Epithelial cell of esophagus (primary cell): ENCODE data around the gene MAP1LC3C.

Experiments
- DNase-seq: peaks from one replicate; pipeline ENCODE4 v3.0.0; 2010; ENCODE audit warnings: low read depth
- H3K4me3 ChIP-seq: 2 replicates; pipeline ENCODE4 v1.5.1; 2011; ENCODE audit warnings: mild to moderate bottlenecking, low read length, control low read depth
- TF ChIP-seq, protein P1 (sequence below): IDR thresholded peaks from 2 replicates; pipeline ENCODE4 v1.5.1; 2011; ENCODE audit warnings: low read depth, mild to moderate bottlenecking, low read length, control low read depth, inconsistent platforms; ENCODE audit not compliant: insufficient read depth; ENCODE audit errors: missing control alignments

MAP1LC3C gene

DNA sequence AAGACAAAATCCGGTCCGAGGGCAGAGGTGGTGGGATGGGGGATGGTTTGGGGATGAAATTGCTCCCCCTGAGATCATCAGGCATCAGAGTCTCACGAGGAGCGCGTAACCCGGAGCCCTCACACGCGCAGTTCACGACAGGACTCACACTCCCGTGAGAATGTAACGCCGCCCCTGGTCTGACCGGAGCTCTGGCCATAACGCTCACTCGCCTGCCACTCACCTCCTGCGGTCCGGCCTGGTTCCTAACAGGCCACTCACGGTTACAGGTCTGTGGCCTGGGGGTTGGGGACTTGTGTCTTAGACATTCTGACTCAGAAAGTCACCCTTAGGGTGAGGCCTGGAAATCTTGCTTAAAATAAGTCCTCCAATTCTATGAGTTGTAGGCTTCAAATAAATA lies 19.8 kb downstream of the MAP1LC3C start:
- TF ChIP-seq, protein P1, sequence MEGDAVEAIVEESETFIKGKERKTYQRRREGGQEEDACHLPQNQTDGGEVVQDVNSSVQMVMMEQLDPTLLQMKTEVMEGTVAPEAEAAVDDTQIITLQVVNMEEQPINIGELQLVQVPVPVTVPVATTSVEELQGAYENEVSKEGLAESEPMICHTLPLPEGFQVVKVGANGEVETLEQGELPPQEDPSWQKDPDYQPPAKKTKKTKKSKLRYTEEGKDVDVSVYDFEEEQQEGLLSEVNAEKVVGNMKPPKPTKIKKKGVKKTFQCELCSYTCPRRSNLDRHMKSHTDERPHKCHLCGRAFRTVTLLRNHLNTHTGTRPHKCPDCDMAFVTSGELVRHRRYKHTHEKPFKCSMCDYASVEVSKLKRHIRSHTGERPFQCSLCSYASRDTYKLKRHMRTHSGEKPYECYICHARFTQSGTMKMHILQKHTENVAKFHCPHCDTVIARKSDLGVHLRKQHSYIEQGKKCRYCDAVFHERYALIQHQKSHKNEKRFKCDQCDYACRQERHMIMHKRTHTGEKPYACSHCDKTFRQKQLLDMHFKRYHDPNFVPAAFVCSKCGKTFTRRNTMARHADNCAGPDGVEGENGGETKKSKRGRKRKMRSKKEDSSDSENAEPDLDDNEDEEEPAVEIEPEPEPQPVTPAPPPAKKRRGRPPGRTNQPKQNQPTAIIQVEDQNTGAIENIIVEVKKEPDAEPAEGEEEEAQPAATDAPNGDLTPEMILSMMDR, result no peak
- DNase-seq, result no peak
- H3K4me3 ChIP-seq, result no peak overlapping the region

DNA sequence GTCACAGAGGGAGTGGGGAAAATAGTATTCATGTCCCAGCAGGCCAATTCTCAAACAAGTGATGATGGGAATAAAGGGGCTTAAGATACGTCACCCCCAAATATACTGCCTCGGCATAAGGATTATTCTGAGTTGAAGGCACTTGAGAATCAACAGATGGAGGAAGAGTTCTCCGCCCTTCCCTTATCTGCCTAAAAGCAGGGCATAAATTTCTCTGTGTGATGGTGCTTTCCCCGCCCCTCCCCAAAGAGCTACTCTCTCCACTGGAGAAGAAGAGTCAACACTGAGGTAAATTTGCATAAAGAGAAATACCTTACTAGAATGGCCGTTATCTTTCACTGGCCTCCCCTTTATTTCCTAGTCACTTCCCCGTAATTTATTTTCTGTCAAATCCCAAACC lies 22.7 kb downstream of the MAP1LC3C start:
- no peak for DNase-seq
- TF ChIP-seq, protein P1, result no peak
- H3K4me3 ChIP-seq, result no peak overlapping the region

DNA sequence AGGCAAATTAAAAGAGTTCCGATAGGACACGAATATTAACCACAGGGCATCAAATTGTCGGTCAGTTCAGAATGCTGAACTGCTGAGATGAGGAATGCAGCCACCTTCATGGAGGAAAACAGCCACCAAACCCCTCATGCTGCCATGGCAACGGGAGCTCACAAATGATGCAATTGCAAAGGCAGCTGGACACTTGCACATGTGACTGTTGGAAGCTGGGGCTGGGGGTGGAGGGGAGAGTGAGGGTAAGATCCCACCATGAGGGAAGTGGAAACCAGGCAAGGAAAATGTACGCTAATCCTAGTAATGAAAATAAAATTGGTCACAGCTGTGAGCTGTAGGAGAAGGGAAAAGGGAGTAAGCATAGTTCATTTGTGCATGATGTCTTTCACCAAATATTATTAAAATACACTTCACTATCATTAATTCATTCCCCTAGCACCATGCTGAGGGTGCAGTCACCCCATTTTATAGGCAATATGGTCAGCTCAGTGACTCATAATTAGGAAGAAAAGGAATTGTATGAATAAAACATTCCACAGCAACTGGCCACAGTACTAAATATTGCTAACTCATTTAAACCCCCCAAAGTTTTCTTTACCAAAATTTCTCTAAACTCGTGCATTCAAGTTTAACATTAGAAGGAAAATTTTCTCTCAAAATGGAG lies 26.1 kb downstream of the MAP1LC3C start:
- no peak for DNase-seq
- H3K4me3 ChIP-seq, result no peak overlapping the region
- TF ChIP-seq, protein P1, result no peak

DNA sequence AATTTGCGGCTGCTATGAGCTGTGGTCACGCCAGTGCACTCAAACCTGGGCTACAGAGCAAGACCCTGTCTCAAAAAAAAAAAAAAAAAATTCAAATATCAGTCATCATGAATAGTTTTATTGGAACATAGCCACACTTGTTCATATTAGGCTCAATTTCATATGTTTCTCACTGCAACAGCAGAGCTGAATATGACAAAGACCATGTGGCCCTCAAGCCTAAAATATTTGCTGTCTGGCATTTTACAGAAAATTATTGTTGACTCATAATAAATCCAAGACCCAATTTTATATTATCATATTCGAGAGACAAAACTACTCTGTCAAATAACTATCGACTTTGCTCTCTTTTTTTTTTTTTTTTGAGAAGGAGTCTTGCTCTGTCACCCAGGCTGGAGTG lies 30.3 kb downstream of the MAP1LC3C start:
- TF ChIP-seq, protein P1, result no peak
- no peak for DNase-seq
- H3K4me3 ChIP-seq, result no peak overlapping the region

DNA sequence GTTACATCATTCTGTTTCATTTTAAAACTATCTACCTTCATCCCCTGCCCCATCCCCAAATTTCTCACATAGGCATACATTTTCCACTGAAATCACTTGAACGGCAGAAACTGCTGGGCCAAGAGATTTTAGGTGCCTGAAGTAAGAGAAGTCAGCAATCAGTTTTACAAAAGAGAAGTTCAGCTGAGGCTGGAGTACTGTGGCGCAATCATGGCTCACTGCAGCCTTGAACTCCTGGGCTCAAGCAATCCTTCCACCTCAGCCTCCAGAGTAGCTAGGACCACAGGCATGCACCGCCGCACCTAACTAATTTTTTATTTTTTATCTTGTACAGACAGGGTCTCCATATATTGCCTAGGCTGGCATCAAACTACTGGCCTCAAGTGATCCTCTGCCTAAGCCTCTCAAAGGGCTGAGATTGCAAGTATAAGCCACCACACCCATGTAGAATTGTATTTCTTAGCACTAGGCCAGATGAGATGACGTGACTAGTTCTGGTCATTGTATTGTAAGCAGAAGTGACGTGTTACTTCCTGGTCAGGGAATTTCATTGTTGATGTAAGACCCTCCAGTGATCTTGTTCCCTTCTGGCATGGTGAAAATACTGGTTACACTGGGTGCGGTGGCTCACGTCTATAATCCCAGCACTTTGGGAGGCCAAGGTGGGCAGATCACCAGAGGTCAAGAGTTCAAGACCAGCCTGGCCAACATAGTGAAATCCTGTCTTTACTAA lies 34.2 kb downstream of the MAP1LC3C start:
- TF ChIP-seq, protein P1, result no peak
- H3K4me3 ChIP-seq, result no peak overlapping the region
- DNase-seq, result peak; percentile 9

DNA sequence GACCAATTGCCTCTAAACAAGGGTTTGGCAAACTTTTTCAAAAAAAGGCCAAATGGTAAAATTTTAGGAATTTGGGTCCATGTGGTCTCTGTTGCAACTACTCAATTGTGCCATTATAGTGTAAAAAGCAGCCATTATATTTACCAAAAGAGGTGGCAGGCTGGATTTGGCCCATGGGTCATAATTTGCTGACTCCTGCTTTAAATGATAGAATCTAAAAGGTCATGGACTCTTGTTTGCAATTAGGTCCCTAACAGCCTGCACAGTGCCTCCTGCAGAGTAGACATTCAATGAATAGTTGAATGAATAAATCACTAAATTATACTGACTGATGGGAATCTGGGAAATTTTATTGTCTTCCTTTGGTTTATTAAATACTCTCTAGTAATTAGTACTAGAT lies 35.2 kb downstream of the MAP1LC3C start:
- H3K4me3 ChIP-seq, result no peak overlapping the region
- TF ChIP-seq, protein P1, result no peak
- no peak for DNase-seq
